HG03571 (cell line): ENCODE data around the gene FZR1.

ENCODE experiments used
- ATAC-seq: cut with Tn5 transposase; IDR thresholded peaks from one replicate; pipeline ENCODE4 v1.9.1; 2021; ENCODE audit not compliant: unreplicated experiment

The FZR1 gene

DNA sequence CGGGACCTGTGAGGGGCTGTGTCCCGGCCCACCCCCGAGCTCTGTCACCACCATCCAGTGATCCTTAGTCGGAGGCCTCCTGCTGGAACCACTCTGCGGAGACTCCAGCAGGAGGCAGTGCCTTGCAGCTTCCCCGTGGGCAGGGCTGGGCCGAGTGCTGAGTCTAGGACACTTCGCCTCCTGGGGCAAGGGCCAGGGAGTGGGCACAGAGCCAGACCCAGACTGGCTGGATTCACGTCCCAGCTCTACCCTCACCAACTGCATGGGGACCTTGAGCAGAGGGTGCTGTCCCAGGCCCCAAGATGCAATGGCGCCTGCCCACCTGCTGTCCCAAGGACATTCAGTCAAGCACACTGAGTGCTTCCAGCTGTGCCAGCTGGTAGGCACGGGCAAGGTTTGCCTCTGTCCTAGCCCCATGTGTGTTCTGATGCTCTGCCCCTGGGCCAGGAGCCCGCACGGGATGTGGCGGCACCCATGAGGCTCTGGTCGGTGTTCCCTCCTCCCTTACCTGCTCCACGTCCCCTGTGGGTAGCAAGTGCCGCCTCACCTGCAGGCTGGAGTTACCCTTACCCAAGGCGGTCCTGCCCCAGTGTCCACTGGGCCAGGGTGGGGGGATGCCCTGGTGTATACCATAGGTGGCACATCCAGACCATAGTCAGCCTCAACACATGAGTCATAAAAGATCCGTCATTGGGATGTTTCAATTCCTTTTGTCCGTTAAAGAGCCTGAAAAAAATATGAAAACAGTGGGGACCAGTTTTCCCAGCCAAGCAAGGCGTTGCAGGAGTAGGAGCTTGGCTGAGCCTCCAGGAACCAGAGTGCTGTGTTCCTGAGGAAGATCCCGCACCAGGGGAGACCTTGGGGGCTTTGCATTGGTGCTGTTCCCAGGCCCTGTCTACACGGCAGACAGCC lies 7.4 kb downstream of the FZR1 start:
- ATAC-seq = no peak

GRCh38 chr19:3514930-3515329 lies 8.8 kb downstream of the FZR1 start:
- no peak for ATAC-seq

GRCh38 chr19:3515891-3516422 lies 9.8 kb downstream of the FZR1 start:
- no peak for ATAC-seq

DNA sequence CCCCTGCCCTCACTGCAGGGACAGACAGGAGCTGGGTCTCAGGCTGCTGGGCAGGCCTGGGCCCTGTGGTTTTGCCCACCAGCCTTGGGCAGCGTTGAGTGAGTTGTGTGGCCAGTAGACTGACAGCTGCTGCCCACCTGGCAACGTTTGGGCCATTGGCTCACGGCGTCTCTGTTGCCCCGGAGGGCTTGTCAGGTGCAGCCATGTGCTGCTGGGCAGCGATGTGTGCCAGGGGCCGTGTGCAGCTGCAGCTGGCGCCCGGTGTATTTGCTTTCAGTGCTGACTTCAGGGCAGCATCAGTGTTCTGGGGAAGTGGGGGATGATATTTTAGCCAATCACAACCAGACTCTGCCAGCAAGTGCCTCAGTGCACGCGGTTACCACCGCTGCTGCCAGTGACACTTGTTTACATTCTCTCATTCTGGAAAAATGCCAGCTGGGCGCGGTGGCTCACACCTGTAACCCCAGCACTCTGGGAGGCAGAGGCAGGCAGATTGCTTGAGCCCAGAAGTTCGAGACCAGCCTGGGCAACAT lies 10.6 kb downstream of the FZR1 start:
- no peak for ATAC-seq

DNA sequence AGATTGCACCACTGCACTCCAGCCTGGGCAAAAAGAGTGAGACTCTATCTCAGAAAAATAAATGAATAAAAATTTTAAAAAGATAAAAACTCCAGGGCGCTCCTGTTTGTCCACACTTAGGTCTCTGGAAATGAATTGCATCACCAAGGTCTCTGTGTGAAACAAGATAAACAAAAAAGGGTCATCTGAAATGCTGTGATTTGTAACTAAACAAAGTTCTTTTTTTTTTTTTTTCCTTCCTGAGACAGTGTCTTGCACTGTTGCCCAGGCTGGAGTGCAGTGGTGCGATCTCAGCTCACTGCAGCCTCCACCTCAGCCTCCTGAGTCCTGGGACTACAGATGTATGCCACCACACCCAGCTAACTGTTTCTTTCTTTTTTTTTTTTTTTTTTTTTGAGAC lies 11.5 kb downstream of the FZR1 start:
- ATAC-seq = no peak

GRCh38 chr19:3518255-3518654 lies 12.1 kb downstream of the FZR1 start:
- ATAC-seq = no peak

DNA sequence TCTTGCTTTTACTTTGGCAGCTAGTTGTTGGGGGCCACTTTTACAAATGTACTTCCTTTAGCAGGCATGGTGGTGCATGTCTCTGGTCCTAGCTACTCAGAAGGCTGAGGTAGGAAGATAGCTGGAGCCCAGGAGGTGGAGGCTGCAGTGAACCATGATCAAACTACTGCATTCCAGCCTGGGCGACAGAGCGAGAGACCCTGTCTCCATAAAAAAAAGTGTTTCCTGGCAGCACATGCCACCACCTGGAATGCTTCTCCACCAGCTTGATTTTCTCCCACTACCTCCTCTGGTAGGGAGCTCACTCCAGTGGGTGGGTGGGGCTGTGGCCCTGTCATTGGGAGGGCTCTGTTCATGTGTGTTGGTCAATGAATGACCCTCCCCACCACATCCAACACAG lies 12.5 kb downstream of the FZR1 start:
- no peak for ATAC-seq

- ATAC-seq = no peak
These were observed 13.0 kb downstream of the FZR1 start for GRCh38 chr19:3519126-3519525.

- no peak for ATAC-seq
These were observed 14.3 kb downstream of the FZR1 start for GRCh38 chr19:3520166-3521103.

- no peak for ATAC-seq
These were observed 15.0 kb downstream of the FZR1 start for GRCh38 chr19:3521104-3521445.

GRCh38 chr19:3522421-3523360 lies 16.6 kb downstream of the FZR1 start:
- ATAC-seq = no peak

- no peak for ATAC-seq
These were observed 17.4 kb downstream of the FZR1 start for GRCh38 chr19:3523361-3524077.

DNA sequence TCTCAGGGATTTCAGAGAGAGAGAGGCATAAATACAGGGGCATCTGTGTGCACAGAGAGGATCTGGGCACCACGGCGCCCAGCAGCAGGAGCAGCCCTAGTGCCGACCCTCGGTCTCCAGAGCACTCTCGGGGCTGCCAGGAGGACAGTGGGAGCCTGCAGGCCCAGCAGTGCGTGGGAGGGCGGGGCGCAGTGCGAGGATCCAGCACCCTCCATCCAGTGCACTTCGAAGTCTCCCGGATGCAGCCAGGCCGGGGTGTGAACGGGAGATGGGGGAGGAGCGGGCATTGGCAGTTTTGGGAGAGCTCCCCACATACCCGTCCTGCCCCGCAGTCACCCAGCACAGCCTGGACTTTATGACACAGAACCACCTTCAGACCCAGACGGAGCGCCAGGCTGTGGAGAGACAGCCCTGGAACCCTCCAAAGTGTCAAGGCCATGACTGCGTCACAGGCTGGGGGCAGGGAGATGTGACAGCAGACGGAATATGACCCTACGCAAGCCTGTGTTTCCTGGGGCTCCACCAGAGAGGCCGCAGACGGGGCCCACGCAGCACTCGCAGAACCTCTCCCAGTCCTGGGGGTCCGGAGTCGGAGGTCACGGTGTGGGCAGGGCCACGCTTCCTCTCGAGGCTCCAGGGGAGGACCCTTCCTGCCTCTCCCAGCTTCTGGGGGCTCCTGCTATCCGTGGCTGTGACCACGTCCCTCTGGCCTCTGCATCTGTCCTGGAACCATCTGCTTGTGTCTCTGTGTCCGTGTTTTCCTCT lies 18.1 kb downstream of the FZR1 start:
- no peak for ATAC-seq

- no peak for ATAC-seq
These were observed 18.9 kb downstream of the FZR1 start for GRCh38 chr19:3524904-3525451.

GRCh38 chr19:3526507-3527237 lies 20.6 kb downstream of the FZR1 start:
- no peak for ATAC-seq

DNA sequence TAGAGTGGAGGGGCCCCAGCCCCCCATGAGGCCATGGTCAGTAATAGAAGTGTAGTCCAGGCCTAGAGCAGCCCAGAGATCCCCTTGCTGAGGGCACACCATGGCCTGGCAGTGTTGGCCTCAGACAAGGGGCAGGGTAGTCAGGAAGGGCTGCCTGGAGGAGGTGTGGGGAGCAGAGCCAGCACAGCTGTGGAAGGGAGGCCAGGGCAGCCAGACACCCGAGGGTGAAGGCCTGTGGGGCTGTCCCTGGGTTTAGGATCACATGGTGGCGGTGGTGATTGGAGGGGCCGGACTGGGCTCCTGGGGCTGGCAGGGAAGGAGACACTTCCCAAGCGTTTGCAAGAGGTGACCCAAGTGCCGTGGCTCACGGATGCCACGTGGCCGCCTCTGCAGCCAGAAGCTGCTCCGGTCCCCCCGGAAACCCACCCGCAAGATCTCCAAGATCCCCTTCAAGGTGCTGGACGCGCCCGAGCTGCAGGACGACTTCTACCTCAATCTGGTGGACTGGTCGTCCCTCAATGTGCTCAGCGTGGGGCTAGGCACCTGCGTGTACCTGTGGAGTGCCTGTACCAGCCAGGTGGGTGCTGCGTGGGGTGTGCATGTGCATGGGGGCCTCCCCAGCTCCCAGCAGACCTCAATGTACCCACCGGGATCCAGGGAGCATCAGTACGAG lies 21.3 kb downstream of the FZR1 start:
- no peak for ATAC-seq

GRCh38 chr19:3528080-3528479 lies 22.0 kb downstream of the FZR1 start:
- ATAC-seq = no peak
